ENCODE results near the gene FMN2.

The FMN2 gene

DNA sequence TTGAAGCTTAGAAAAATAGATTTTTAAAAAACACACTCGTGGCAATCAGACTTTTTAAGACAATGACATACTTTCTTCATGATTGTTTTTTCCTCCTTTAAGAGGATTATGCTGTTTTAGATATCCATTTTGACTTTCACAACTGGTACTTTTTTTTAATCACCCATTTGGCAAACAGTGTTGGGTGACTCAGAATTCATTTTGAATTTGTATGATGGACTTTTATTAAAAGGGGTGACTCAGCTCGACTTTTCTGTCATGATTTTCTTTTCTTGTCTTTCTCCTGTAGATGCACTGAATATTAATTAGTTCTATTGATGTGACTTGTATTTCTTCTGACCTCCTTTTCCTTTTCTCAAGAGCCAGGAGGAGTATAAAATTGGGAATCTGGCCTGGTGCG, 44.7 kb downstream of the FMN2 start:
- ATAC-seq = peak; percentile 29; the same call in 2 of the 3 replicates
- TF ChIP-seq RARB (CRISPR knock-in tag; IDR thresholded peaks at IDR 0.05) (peak; percentile 65; the same call in 1 of the 2 replicates), ESRRG (CRISPR knock-in tag; IDR thresholded peaks at IDR 0.05) (no peak), SNAI2 (CRISPR knock-in tag; IDR thresholded peaks at IDR 0.05) (no peak), ZFP3 (CRISPR knock-in tag; IDR thresholded peaks at IDR 0.05) (no peak), TOX (CRISPR knock-in tag; IDR thresholded peaks at IDR 0.05; ENCODE audit: borderline replicate concordance) (peak; percentile 95), ZC3H10 (CRISPR knock-in tag; IDR thresholded peaks at IDR 0.05) (peak; percentile 99)

DNA sequence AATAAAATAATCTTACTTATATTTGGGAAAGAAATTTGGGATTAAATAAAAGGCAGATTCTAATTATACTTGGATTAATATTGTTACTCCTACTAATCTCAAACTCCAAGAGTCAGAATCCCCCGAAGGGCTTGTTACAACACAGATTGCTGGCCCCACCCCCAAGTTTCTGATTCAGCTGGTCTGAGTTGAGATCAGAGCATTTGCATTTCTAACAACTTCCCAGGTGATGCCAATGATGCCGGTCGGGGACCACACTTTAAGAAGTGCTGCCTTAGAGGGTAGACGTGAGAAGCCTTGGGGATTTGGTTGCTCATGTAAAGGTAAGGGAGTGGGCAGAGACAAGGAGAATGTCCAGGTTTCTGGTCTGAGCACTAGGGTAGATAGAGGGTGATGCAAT, 47.2 kb downstream of the FMN2 start:
- ATAC-seq = no peak

DNA sequence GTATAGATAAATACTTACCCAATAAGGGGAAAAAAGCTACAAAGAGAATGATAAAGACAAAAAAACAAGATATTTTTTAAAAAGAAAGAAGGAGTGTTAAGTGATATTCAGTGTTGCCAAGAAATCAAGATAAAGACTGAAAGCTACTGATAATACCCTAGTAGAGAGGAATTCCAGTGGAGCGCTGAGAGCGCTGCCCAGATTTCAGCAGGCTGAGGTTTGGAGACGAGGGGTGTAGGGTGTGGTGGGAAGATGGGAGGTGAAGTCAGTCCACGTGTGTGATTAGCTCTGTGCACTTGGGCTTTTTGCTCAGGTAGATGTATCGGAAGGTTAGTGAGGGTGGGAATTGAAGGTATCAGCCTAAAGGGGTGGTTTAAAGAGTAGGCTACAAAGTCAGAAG, 47.8 kb downstream of the FMN2 start:
- TF ChIP-seq PATZ1 (CRISPR knock-in tag; IDR thresholded peaks at IDR 0.05; ENCODE audit: borderline replicate concordance) = no peak
- no peak for TF ChIP-seq CREB5 (CRISPR knock-in tag; IDR thresholded peaks at IDR 0.05; ENCODE audit: low read depth)
- no peak for TF ChIP-seq OSR1 (CRISPR knock-in tag; IDR thresholded peaks at IDR 0.05)
- no peak for TF ChIP-seq GLIS3 (CRISPR knock-in tag; IDR thresholded peaks at IDR 0.05)
- TF ChIP-seq POU6F1 (CRISPR knock-in tag; IDR thresholded peaks at IDR 0.05; ENCODE audit: borderline replicate concordance, low read depth) = no peak
- no peak for TF ChIP-seq ZNF70 (CRISPR knock-in tag; IDR thresholded peaks at IDR 0.05)
- TF ChIP-seq ZNF565 (CRISPR knock-in tag; conservative IDR thresholded peaks at IDR 0.05; ENCODE audit: low read depth) = no peak

More for the DNA sequence above, 47.2 kb downstream of the FMN2 start:
- TF ChIP-seq ZFP3 (CRISPR knock-in tag; IDR thresholded peaks at IDR 0.05) (no peak), PATZ1 (CRISPR knock-in tag; IDR thresholded peaks at IDR 0.05; ENCODE audit: borderline replicate concordance) (no peak), SNAI2 (CRISPR knock-in tag; IDR thresholded peaks at IDR 0.05) (no peak), ZNF8 (CRISPR knock-in tag; IDR thresholded peaks at IDR 0.05) (no peak), TSHZ2 (CRISPR knock-in tag; IDR thresholded peaks at IDR 0.05) (no peak), ARNTL (CRISPR knock-in tag; IDR thresholded peaks at IDR 0.05; ENCODE audit: borderline replicate concordance, low read depth) (no peak), ZC3H10 (CRISPR knock-in tag; IDR thresholded peaks at IDR 0.05) (no peak), CREB5 (CRISPR knock-in tag; IDR thresholded peaks at IDR 0.05; ENCODE audit: low read depth) (no peak), ZNF565 (CRISPR knock-in tag; conservative IDR thresholded peaks at IDR 0.05; ENCODE audit: low read depth) (no peak), TOX (CRISPR knock-in tag; IDR thresholded peaks at IDR 0.05; ENCODE audit: borderline replicate concordance) (no peak)

DNA sequence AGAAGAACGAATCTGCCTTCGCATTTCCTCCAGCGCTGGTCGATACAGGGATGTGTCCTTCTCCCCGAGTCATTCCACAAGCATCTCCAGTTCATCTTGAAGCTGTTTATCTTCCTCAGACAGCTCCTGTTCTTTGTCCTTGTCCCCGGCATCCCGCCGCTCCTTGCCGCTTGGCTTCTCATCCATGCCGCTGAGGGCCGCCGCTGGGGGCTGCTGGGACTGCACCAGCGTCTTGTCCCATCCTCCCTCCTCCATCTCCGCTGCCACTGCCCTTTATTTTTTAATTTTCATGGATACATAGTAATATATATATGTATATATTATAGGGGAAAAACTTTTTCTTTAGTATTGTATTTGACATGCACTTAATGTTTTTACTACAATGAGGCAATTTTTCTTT, 53.4 kb downstream of the FMN2 start:
- TF ChIP-seq TCF4 (CRISPR knock-in tag; IDR thresholded peaks at IDR 0.05; ENCODE audit: borderline replicate concordance) = no peak
- no peak for ATAC-seq

More for the DNA sequence above, 47.8 kb downstream of the FMN2 start:
- no peak for ATAC-seq
